M059J (cell line): ENCODE data around the gene NPTXR. TPM values are rescaled to one million over a fixed set of nuclear protein-coding genes. Genes with fewer than 3 reads are reported as not detected.
"Not testable (repeated sequence)": the region's sequence is repeated elsewhere in the genome, so short reads cannot be mapped to it uniquely, and the experiment has no call there.

ENCODE experiments used
- DNase-seq: peaks from one replicate; pipeline ENCODE4 v3.0.0-alpha.2; 2012; ENCODE audit warnings: low read depth
- total RNA-seq: library from RNA; depleted of rRNA; stranded (reverse); fragments of >200 nt; shearing (Covaris generic); gene quantifications from 2 replicates; pipeline ENCODE4 v1.2.3, GENCODE V29; 2014

Gene NPTXR
- total RNA-seq, 1 experiment from 2014 or later: 1.9 TPM

- peak; percentile 37 for DNase-seq
Measured at GRCh38 chr22:38868886-38869381, 25.1 kb upstream of the NPTXR start.

GRCh38 chr22:38868286-38868721 is 24.5 kb upstream of the NPTXR start:
- no peak for DNase-seq

GRCh38 chr22:38867471-38868285 is 23.9 kb upstream of the NPTXR start:
- DNase-seq: no peak

- no peak for DNase-seq
Measured at GRCh38 chr22:38867124-38867455, 23.3 kb upstream of the NPTXR start.

DNA sequence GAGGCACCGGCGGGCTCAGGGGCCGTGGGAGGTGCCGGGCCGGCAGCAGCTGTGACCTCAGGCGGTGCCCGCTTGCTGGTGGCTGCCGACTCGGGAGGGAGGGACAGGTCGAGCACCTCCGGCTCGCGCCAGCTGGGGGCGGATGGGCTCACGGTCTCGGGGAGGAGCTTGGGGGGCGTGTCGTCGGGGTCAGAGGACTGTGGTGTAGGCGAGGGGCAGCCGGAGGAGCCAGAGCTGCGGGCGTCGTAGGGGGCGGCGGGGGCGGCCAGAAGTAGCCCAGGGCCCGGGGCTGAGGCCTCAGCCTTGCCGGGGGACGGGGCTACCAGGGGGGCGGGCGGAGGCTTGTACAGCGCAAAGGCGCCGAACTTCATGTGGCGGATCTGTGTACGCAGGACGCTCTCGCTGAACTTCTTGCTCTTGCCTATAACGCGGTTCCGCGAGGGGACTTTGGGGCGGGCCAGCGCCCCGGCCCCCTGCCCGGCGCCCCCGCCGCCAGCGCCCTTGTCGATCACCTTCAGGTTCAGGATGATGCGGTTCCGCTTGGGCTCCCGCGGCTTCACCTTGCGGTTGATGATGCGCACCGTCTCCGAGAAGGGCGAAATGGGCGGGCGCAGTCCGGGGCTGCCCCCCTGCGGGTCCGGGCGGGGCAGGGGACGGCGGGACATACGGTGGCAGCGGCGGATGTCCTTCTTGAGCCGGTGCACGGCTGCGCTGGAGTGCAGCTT is 22.7 kb upstream of the NPTXR start:
- DNase-seq: no peak

DNA sequence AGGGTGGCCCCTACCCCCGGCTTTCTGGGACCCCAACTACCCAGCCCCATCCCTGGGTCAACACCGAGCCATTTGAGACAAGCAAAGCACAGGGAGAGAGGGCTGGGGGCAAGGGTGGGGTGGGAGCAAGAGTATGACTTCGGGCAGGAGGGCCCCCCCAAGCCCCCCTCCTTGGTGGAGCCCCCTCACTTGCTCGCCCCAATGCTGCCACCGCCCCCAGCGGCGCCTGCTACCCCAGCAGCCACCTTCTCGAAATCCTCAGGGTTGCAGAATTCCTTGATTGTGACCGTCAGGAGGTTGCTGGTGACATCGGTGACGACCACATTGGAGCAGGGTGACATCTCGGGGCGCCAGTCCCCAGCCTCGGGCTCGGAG is 22.2 kb upstream of the NPTXR start:
- no peak for DNase-seq

- DNase-seq: no peak
Measured at GRCh38 chr22:38865201-38866023, 21.6 kb upstream of the NPTXR start.

- DNase-seq: no peak
Measured at GRCh38 chr22:38864361-38865191, 20.7 kb upstream of the NPTXR start.

DNA sequence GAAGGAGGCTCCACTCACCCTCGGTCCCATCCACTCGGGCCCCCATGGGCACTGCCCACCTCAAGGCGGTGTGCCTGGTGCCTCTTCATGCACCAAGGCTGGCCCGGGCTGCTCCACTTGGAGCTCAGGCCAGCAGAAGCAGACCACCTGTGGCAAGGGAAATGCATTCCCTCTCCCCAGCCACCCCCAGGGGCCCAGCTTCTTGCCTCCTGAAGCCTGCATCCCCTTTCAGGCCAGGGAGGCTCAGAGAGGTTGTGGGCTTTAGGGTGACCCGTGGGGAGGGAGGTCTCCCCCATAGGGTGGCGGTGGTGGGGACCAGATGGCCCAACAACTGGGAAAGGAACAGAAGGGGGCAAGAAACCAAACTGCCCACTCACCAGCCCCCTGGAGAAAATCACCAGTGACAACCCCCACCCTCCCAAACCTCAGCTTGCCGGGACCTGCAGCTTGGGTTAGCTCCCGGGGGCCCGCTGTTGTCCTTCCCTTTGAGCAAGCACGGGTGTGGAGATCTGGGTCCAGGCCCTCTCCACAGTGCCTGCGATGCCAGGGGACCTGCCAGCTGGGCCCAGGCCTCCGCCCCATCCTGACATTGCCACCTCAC is 19.8 kb upstream of the NPTXR start:
- DNase-seq: no peak

DNA sequence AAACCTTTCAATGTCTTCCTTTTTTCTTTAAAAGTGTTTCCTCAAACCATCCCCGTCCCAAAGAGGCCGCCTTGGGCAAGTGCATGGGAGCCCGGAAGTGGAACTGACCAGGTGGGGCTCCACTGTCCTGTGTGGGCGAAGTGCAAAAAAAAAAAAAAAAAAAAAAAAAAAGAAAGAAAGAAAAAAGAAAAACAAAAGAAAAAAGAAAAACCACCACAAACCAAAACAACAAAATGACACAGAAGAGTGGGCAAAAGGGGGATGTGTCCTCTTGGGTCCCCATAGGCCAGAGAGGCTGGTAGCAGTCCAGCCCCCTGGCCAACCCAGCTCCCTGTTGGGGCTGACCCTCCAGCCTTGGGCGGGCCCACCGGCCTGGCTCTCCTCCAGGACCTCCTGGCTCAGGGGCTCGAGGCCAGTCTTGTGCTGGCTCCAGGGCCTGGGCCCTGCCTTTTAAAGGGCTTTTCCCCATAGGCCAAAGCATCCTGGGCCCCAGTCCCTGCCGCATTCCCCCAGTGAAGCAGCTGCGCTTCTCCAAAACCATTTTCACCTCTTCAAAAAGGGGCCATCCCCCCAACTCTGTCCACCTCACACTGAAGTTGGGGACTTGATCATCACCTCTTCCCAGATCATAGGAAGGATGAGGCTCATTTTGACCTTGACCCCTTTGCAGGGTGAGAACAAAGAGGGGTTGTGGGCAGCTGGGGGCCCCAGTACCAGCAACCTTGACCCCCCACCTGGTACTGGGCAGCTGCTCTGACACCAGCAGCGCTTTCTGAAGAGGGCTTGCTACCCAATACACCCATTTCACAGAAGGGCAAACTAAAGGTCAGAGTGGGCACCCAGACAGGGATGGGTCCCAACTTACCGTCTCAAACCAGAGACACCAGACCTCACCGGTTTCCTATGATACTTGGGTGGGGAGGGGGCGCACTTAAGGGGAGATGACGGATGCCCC is 18.8 kb upstream of the NPTXR start:
- DNase-seq: no peak

DNA sequence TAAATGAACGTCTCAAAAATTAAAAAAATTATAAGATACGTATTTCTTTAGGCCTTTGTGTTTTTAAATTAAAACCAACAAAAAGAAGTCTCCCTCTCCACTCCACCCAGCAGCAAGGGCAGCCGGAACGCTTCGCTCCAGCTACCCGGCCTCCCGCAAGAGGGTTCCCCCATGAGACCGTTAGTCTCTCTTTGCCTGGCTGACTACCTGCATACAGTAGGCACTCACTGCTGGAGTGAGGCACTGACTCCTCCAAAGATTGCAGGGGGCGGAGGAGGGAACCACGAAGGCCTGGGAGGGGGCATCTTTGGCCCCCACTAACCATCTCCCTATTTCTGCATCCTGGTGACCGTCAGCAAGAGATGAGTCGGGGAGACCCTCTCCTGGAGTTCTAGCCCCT is 18.1 kb upstream of the NPTXR start:
- no peak for DNase-seq

DNA sequence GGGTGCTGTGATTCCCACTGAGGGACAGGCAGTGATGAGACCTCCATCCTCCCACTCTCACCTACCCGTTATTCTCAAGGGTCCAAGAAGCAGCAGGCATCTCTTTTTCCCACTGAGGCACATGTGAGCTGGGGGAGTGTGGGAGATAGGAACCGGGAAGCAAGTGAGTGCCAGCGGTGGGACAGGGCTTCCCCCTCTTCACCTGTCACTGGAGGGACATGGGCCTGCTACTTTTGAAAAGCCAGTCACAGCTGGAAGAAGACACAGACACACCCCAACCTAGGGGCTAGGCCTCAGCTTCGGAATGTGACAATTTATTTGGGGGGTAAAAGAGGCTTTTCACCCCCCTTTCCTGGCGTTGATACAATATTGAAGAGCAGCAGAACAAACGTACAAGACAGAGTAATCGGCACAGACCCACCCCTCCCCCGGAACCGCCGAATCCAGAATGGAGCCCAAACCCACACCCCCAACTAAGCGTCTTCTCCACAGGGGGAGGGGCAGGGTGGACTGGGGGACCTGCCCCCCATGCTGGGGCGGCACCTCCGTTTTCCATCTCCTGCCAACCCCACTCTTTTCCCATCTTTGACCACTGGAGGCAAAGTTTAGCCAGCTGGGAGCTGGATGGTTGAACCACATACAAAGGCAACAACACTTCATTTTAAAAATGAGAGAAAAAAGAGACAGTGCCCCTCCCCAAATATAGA is 17.5 kb upstream of the NPTXR start:
- no peak for DNase-seq

GRCh38 chr22:38860283-38861169 is 16.7 kb upstream of the NPTXR start:
- DNase-seq: no peak

DNA sequence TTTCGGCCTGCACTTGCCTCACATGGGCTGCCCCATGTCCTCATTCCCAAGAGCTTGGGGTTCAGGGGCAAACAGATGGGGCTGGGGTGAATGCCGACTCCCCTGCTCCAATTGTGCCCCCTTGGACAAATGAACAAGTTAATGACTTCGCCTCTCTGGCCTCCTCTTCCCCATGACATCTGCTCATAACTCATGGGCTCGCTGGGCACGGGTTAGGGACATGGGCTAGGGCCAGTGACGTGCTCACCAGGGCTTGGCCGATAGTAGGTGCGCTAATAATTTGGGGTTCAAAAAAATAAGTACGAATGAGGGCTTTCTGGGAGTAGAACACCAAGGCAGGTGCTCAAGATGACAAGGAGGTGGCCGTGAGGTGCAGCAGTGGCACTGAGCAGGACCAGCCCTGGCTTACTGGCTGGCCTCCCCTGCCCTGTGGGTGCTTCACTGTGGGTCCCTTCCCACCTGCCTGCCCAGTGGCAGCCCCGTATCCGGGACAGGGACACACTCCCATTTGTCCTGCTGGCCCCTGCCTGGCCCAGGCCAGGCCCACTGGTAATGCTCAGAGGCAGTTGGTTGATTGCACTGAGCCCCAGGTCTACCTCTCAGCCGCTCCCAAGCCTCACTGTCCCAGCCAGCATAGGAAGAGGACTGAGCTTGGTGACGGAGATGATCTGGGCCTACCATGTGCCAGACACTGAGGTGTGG is 15.9 kb upstream of the NPTXR start:
- DNase-seq: no peak

GRCh38 chr22:38858492-38858891 is 14.7 kb upstream of the NPTXR start:
- no peak for DNase-seq

DNA sequence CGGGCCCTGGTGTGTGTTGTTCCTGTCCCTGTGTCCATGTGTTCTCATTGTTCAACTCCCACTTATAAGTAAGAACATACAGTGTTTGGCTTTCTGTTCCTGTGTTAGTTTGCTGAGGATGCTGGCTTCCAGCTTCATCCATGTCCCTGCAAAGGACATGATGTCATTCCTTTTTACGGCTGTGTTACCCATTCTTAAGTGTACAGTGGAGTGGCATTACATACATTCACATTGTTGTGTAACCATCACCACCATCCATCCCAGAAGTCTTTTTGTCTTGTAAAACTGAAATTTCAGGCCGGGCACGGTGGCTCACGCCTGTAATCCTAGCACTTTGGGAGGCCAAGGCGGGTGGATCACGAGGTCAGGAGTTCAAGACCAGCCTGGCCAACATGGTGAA is 10.6 kb upstream of the NPTXR start:
- not testable (repeated sequence) for DNase-seq

GRCh38 chr22:38853883-38854282 is 10.1 kb upstream of the NPTXR start:
- DNase-seq: not testable (repeated sequence)
